DMS153 treated with DMSO at 0.1 percent for 48 hours (cell line): ENCODE data around the gene NDUFAF2.
"Not testable (repeated sequence)": the region's sequence is repeated elsewhere in the genome, so short reads cannot be mapped to it uniquely, and the experiment has no call there.

Experiments
- DNase-seq: peaks from one replicate; lab custom pipeline; 2025; ENCODE audit not compliant: unreplicated experiment; lab: John Stamatoyannopoulos, UW

The NDUFAF2 gene, protein sequence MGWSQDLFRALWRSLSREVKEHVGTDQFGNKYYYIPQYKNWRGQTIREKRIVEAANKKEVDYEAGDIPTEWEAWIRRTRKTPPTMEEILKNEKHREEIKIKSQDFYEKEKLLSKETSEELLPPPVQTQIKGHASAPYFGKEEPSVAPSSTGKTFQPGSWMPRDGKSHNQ

DNA sequence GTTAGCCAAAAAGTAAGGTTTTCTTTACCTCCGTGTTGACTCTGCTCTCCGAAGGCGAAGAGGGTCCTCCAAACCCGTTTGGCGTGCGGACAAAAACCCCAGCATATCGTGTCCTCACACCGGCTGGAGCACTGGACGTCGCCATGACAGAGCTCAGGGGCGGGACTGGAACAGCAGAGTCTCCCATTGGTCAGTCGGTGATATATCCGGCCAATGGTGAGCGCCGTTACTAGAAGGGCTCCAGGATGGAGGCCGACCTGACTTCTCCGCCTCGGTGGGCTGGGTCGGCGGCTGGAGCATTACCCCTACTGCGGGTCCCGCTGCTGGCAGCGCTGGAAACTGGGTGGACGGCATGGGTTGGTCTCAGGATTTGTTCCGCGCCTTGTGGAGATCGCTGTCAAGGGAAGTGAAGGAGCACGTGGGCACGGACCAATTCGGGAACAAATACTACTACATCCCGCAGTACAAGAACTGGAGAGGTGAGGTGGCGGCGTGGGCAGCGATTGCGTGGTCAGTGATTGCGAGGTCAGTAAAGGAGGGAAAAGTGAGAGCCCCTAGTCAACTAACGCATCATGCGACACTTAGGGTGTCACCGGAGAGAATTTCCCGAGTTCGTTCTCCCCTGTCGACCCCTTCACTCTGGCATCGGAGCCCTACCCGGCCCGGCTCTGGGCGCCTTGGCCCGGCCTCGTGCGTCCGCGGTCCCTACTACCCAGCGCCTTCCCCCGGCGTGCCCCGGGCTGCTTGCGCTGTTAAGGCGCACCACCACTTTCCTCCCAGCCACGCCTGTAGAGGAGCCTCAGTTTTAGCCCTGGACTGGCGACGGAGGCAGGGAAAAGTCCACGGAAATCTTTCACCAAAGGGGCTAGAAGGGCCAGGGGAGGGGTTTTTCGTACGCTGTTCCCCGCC, at the start of gene NDUFAF2, which contains the start of gene ERCC8:
Gene NDUFAF2 (plus strand): TSS at position 302 of the 909 bp plus-strand sequence. CDS start 51 bp downstream, at position 353.
Gene ERCC8 (minus strand): TSS at position 167 of the 909 bp plus-strand sequence. CDS start 62 bp downstream, at position 105.
- peak; percentile 43 for DNase-seq

DNA sequence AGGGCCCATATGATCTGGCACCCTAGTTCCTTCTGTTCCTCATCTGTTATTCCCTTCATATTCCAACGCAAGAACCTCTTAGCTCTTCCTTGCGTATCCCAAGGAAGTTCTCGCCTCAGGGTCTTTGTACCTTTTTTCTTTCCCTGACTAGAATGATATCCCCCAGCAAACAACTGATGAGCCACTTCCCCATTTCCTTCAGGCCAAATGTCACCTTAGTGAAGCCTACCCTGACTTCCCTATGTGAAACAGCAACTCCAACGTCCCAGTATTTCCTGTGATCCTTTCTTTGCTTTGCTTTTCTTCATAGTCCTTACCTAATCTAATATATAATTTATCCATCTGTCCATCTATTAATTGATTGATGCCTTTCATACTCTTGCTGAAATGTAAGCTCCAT, 48.0 kb upstream of the NDUFAF2 start:
- DNase-seq, result no peak

DNA sequence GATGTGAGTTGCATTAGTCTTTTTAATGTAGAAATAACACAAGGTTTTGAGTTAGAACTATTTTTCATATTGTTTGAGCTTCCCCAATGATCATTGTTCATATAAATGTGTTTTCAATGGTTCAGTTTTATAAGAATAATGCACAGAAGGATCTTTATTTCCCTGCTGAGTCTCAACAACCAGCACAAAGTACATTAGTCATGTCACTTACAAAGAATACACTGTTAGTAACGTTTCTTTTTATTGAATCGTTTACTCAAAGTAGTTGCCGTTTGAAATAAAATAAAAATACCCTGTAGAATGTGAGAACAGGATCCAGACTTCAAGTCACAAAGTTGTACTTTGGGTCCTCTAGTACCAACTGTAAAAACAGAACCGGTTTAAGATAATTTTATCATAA, 41.6 kb upstream of the NDUFAF2 start:
- no peak for DNase-seq

DNA sequence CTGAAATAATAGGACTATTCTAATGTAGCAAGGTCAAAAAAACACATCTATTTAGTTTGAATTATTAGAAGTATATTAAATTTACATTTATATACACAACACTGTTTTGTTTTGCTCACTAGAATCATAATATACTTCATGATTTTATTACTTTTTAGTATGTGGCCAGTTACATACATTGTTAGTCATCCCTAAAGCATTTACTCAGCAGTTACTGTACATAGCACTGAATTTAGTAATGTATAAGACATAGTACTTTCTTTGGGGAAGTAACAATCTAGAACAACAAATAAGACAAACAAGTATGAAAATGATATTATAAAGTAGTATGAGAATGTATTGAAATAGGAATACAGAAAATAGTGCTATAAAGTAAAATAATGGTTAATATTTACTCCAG, 28.4 kb upstream of the NDUFAF2 start:
- DNase-seq, result no peak

DNA sequence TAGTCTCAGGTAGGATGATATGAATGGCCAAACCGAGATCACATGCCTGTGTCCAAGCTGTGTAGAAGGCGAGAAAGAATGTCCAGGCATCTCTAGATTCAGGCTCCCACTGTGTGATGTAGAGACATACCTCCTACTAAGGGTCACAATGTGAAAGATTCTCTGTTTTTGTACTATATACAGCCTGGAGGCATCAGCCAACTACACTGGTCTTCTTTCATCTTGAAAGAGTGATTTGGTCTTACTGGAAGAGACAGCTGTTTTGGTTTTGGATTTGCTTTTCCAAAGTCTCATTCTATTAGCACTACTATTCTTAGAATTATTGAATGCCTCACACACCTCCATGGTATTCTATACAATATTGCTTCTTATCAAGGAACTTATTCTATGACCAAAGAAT, 26.5 kb upstream of the NDUFAF2 start:
- DNase-seq, result no peak

DNA sequence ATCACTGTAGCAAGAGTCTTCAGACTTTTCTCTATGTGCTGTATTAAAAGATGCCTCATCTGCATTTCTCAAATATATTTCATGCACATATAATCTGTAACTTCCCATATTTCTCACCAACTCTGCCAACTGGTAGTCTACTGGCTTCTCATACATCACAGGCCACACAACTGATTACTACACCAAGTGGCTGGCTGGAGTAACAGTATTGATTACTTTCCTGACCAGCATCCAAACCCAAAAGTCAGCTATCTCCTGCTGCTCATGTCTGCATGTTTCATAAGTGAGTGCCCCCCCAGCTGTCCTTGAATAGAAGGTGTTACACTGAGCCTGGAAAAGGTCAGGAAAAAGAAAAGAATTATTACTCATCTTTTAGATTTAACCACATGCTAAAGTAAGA, 17.6 kb upstream of the NDUFAF2 start:
- DNase-seq, result no peak

DNA sequence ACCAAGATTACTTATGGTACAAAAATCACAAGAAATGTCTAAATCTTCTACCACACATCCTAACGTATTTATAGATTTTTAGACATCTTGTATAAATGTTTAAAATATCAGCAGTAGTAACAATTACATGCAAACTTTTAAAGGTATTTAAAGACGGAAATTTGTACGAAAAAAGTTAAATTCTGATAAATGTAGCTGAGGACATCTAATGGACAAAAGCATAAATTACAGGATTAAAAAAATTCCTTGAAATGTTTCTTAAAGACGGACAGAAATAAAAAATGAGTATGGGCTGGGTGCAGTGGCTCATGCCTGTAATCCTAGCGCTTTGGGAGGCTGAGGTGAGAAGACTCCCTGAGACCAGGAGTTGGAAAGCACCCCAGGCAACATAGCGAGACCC, 16.0 kb upstream of the NDUFAF2 start:
- DNase-seq, result no peak

DNA sequence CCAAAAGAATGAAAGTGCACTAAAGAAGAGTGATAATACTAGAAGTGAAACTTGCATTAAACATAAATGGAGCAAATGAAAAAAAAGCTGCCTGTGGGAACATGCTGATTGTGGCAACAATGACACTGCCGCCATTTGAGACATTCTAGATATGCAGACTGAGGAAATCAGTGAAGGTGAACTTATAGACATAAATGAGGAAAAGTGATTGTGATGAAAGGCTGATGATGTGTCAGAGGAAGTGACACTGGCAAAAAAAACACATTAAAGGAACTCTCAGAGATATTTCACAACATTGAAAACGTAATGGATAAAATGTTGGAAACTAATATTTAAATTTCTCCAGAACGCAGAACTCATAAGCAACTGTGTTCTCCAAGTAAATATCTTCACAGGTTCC, 1.4 kb upstream of the NDUFAF2 start:
- no peak for DNase-seq

DNA sequence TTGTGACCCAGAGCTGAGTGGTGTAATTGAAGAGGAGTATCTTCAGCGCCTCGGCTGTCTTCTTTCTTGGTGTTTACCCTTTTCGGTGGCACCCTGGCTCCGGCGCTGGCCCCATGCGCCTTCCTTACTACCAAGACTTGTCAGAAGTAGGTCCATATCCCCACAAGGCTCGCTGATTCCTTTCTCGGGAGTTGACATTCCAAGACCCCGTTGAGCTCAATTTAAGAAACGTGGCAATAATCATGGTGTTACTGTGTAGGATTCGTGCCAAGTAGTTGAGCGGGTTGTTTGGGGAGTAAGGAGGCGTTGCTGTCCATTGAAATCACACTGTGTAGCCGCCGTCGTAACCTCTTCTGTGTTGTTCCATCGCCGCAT, 795 bp downstream of the NDUFAF2 start:
- DNase-seq, result no peak

DNA sequence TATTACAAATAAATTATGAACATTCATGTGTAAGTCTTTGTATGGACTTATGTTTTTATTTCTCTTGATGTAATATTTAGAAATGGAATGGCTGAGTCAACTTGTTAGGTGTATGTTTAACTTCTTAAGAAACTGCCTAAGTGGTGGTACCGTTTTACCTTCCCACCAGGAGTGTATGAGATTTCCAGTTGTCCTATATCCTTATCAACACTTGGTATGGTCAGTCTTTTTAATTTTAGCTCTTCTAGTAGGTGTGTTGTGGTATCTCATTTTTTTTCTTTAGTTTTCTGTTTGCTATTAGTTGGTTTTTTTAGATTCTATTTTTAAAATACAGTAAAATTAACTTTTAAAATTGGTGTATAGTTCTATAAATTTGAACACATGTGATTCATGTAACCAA, 3.7 kb downstream of the NDUFAF2 start:
- DNase-seq, result no peak

DNA sequence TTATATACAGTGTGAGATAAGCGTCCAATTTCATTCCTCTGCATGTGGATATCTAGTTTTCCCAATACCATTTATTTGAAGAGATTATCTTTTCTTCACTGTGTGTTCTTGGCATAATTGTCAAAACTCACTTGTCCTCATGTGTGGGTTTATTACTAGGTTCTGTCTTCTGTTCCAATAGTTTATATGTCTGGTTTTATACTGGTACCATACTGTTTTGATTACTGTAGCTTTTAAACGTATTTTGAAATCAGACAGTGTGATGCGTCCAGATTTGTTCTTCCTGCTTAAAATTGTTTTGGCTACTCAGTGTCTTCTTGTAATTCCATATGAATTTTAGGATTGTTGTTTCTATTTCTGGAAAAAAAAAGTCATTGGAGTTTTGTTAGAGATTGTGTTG, 10.2 kb downstream of the NDUFAF2 start:
- no peak for DNase-seq

DNA sequence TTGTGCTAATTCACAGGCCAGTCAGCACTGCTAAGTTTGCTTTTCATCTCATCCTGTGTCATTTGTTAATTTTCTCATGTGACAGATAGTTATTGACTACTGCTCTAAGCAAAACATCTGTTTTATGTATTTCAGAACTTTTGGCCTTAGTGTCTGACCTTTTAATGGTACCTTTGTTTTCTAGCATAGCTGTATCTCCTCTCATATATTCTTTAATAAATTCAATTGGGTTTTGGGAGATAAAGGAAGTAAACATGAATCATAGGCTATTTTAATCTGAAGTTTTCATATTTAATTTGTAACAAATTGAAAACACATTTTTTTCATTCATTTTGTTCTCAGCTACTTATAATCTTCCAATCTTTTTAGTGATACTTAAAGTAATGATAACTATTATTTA, 13.1 kb downstream of the NDUFAF2 start:
- no peak for DNase-seq

DNA sequence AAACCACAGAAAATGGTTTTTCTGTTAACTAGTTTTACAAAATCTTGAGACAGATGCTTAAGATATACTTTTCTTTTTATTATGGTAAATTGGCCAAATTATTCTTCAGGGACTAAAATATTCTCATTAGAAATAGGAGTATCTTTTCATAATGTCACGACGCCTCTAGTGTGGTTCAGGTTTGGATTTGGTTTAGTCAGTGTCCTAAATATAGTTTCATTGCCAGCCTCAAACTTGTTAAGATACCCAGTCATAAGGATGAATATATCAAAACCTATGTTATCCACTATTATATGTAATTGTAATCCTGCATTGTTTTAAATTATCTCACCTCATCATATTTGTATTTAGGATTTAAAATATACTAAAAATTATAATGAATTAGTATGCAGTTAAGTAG, 13.7 kb downstream of the NDUFAF2 start:
- no peak for DNase-seq

DNA sequence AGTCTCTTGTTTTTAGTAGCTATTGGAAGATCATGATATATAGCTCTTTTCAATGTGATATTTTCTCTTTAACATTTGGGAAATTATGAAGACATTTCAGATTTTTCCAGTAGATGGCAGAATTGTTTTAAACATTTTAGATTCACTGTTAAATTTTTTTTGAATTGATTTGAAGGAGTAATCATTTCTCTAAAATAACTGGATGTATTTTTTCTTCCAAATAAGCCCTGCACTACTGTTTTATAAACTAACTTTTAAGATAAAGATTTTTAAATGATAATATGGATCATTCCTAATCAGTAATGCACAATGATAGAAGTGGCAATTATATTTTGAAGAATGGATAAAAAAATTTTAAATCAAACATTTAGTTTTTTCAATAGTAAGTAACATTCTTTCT, 14.2 kb downstream of the NDUFAF2 start:
- no peak for DNase-seq

DNA sequence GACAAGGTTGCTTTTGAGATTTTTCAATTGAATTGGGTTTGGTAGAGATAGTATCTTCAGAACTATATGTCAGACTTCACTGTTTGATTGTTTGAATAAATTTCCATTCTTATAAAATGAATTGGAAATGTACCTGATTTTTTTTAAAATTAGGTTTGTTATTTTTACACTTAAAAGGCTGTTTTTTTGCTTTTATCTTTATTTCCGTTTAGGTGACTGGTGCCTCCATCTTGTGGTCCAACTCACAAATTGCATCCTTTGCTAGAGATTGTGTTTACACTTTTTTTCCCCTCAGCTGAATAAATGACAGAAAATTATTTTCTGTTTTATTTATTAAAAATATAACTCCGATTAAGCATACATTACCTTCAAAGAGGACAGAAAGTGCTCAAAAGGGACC, 15.6 kb downstream of the NDUFAF2 start:
- DNase-seq, result no peak

DNA sequence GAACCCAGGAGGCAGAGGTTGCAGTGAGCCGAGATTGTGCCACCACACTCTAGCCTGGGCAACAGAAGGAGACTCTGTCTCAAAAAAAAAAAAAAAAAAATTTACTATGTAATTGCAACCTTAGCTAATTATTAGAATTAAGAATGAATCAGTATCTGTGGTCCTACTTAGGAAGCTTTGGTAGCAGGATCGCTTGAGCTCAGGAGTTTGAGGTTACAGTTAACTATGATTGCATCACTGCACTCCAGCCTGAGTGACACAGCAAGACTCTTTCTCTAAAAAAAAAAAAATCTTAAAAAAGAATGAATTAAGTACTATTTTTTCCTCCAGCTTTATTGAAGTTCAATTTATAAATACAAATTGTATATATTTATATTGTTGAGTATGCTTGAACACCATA, 16.7 kb downstream of the NDUFAF2 start:
- DNase-seq, result no peak

DNA sequence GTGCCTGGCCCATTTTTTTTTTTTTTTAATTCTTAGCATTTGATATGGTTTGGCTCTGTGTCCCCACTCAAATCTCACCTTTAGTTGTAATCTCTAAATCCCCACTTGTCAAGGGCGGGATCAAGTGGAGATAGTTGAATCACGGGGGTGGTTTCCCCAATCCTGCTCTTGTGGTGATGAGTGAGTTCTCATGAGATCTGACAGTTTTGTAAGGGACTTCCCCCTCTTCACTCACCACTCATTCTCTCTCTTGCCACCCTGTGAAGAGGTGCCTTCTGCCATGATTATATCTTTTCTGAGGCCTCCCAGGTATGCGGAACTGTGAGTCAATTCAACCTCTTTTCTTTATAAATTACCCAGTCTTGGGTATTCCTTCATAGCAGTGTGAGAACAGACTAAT, 27.2 kb downstream of the NDUFAF2 start:
- DNase-seq, result no peak

DNA sequence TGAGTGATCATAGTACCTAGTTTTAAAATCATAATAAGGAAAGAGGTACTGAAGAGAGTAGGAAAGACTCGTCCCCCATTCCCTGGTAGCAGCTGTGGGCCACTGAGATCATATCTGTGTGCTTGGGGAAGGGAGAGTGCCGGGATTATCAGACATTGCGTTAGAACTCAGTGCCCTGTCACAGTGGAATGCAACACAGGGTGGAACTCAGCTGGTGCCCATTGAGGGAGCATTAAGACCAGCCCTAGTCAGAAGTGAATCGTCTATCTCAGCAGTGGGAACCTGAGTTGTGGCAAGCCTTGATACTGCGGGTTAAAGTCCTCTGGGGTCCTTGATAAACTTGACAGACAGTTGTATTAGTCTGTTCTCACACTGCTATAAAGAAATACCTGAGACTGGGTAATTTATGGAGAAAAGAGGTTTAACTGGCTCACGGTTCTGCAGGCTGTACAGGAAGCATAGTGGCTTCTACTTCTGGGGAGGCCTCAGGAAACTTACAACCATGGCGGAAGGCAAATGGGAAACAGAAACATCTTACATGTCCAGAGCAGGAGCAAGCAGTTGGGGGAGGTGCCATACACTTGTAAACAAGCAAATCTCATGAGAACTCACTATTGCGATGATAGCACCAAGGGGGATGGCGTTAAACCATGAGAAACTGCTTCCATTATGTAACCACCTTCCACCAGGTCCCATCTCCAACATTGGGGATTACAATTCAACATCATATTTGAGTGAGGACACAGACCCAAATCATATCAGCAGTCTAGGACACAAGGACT, 33.1 kb downstream of the NDUFAF2 start:
- DNase-seq, result no peak

DNA sequence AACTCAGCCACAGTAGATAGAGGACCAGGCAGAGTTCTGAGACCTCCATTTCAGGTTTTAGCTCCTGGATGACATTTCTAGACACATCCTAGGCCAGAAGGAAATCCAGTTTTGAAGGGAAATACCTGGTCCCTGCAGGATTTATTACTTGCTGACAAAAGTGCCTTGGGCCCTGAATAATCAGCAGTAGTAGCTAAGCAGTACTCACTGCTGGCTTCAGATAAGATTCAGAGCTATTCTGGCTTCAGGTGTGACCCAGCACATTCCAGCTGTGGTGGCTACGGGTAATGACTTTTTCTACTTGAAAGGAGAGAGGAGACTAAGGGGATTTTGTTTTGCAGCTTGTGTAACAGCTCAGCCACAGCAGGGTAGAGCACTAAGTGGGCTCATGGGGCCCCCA, 34.0 kb downstream of the NDUFAF2 start:
- DNase-seq, result no peak

DNA sequence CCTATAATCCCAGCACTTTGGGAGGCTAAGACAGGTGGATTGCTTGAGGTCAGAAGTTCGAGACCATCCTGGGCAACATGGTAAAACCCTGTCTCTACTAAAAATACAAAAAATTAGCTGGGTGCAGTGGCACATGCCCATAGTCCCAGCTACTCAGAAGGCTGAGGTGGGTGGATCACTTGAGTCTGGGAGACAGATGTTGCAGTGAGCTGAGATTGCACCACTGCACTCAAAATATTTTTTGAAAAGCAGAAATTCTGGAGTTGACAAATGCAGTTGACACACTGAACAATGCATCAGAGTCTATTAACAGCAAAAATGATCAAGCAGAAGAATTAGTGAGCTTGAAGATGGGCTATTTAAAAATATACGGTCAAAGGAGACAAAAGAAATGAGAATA, 35.5 kb downstream of the NDUFAF2 start:
- no peak for DNase-seq

DNA sequence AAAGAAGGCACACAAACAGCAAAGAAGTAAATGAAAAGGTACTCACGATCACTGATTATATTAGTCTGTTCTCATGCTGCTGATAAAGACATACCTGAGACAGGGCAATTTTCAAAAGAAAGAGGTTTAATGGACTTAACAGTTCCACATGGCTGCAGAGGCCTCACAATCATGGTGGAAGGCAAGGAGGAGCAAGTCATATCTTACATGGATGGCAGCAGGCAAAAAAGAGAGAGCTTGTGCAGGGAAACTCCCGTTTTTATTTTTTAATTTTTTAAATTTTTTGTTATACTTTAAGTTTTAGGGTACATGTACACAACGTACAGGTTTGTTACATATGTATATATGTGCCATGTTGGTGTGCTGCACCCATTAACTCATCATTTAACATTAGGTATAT, 37.1 kb downstream of the NDUFAF2 start:
- not testable (repeated sequence) for DNase-seq

DNA sequence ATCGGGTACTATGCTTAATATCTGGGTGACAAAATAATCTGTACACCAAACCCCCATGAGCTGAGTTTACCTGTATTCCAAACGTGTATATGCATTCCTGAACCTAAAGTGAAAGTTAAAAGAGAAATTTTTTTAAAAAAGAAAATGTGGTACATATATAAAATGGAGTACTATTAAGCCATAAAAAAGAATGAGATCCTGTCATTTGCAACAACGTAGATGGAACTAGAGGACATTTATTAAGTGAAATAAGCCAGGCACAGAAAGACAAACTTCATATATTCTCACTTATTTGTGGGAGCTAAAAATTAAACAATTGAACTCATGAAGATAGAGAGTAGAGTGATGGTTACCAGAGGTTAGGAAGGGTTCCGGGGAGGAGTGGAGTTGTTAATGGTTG, 44.8 kb downstream of the NDUFAF2 start:
- no peak for DNase-seq
